ENCODE measurements around the gene ZDHHC9.
A peak's percentile ranks its signal among the peaks of the same experiment; 100 is the strongest.

The ZDHHC9 gene

GRCh38 chrX:129781134-129781672, 62.5 kb downstream of the ZDHHC9 start:
- peaks cover 7% of the 10 kb centered on the region for H3K27me3 Mint-ChIP-seq (ENCODE audit: low read depth)
- no peaks in the 10 kb centered on the region for H3K36me3 Mint-ChIP-seq (ENCODE audit: low read depth)
- H3K4me3 Mint-ChIP-seq, result no peak overlapping the region
- H3K4me1 Mint-ChIP-seq, result peaks cover 10% of the 10 kb centered on the region
- peak overlapping the region in 1 of 3 experiments; percentile 56 for H3K27ac Mint-ChIP-seq
- peaks cover 8% of the 10 kb centered on the region for H3K9me3 Mint-ChIP-seq
- TF ChIP-seq CTCF (IDR thresholded peaks at IDR 0.05; ENCODE audit: unreplicated experiment in 3 of 3), result no peak

- no peak overlapping the region for H3K4me3 Mint-ChIP-seq
- H3K36me3 Mint-ChIP-seq (ENCODE audit: low read depth), result no peaks in the 10 kb centered on the region
- peaks cover 7% of the 10 kb centered on the region for H3K27me3 Mint-ChIP-seq (ENCODE audit: low read depth)
- H3K9me3 Mint-ChIP-seq, result peaks cover 8% of the 10 kb centered on the region
- peaks cover 8% of the 10 kb centered on the region for H3K4me1 Mint-ChIP-seq
- no peak for TF ChIP-seq CTCF (IDR thresholded peaks at IDR 0.05; ENCODE audit: unreplicated experiment in 3 of 3)
- H3K27ac Mint-ChIP-seq, result peak overlapping the region in 1 of 3 experiments; percentile 56
These were observed 63.1 kb downstream of the ZDHHC9 start for GRCh38 chrX:129780441-129781105.

- peaks cover 3% of the 10 kb centered on the region for H3K4me1 Mint-ChIP-seq
- peaks cover 8% of the 10 kb centered on the region for H3K9me3 Mint-ChIP-seq
- H3K36me3 Mint-ChIP-seq (ENCODE audit: low read depth), result no peaks in the 10 kb centered on the region
- no peak for TF ChIP-seq CTCF (IDR thresholded peaks at IDR 0.05; ENCODE audit: unreplicated experiment in 3 of 3)
- H3K27me3 Mint-ChIP-seq (ENCODE audit: low read depth), result peaks cover 7% of the 10 kb centered on the region
- peak within 1 kb of the TSS in 1 of 3 experiments; percentile 56 for H3K27ac Mint-ChIP-seq
- H3K4me3 Mint-ChIP-seq, result no peak within 1 kb of the TSS
These were observed 63.9 kb downstream of the ZDHHC9 start, which contains the start of gene SASH3 for GRCh38 chrX:129779747-129780146. TSS of gene SASH3 (plus strand) at chrX:129779949. CDS start at chrX:129780098, 149 bp downstream.

- Mint-ChIP-seq H3K27ac (no peak overlapping the region), H3K36me3 (ENCODE audit: low read depth) (no peaks in the 10 kb centered on the region), H3K4me3 (no peak overlapping the region), H3K27me3 (ENCODE audit: low read depth) (peaks cover 4% of the 10 kb centered on the region), H3K4me1 (peaks cover 3% of the 10 kb centered on the region), H3K9me3 (peaks cover 8% of the 10 kb centered on the region)
- TF ChIP-seq CTCF (IDR thresholded peaks at IDR 0.05; ENCODE audit: unreplicated experiment in 3 of 3), result no peak
These were observed 64.5 kb downstream of the ZDHHC9 start for GRCh38 chrX:129779086-129779672.

- no peak for TF ChIP-seq CTCF (IDR thresholded peaks at IDR 0.05; ENCODE audit: unreplicated experiment in 3 of 3)
- H3K27ac Mint-ChIP-seq, result no peak overlapping the region
- H3K27me3 Mint-ChIP-seq (ENCODE audit: low read depth), result no peaks in the 10 kb centered on the region
- H3K4me3 Mint-ChIP-seq, result no peak overlapping the region
- peaks cover 3% of the 10 kb centered on the region for H3K4me1 Mint-ChIP-seq
- peaks cover 6% of the 10 kb centered on the region for H3K9me3 Mint-ChIP-seq
- H3K36me3 Mint-ChIP-seq (ENCODE audit: low read depth), result no peaks in the 10 kb centered on the region
These were observed 66.3 kb downstream of the ZDHHC9 start for GRCh38 chrX:129777218-129778030.
